Activated CD4-positive, alpha-beta T cell treated with anti-CD3 and anti-CD28 coated beads, Interleukin-2, amount 10 ng/mL, durations not matched to agents 7 days and 5 days (primary cell): ENCODE data around the gene GNA14. TPM values are rescaled to one million over a fixed set of nuclear protein-coding genes. Genes with fewer than 3 reads are reported as not detected.
A peak's percentile ranks its signal among the peaks of the same experiment; 100 is the strongest.
"Not testable (repeated sequence)": the region's sequence is repeated elsewhere in the genome, so short reads cannot be mapped to it uniquely, and the experiment has no call there.

Experiments
- CTCF ChIA-PET: fragments of 350-600 bp; sonication (Branson Sonifier 250); formaldehyde crosslinking; loops from one replicate; lab custom pipeline; 2021; ENCODE audit warnings: antibody characterized with exemption; lab: Charles Lee
- POLR2A ChIA-PET: fragments of 350-600 bp; sonication (Branson Sonifier 250); formaldehyde crosslinking; loops from one replicate; lab custom pipeline; 2021; ENCODE audit warnings: antibody characterized with exemption; lab: Charles Lee
- DNase-seq: peaks from one replicate; pipeline ENCODE4 v3.0.0-alpha.2; 2020
- H3K27ac Mint-ChIP-seq: one replicate; pipeline ENCODE4 v1.8.0; 2021; ENCODE audit warnings: mild to moderate bottlenecking, moderate library complexity, mixed read lengths
- H3K27me3 Mint-ChIP-seq: one replicate; pipeline ENCODE4 v1.8.0; 2021; ENCODE audit warnings: mixed read lengths
- H3K36me3 Mint-ChIP-seq: one replicate; pipeline ENCODE4 v1.8.0; 2021; ENCODE audit warnings: low read depth, mixed read lengths
- H3K4me1 Mint-ChIP-seq: one replicate; pipeline ENCODE4 v1.8.0; 2021; ENCODE audit warnings: mixed read lengths
- H3K4me3 Mint-ChIP-seq: one replicate; pipeline ENCODE4 v1.8.0; 2021; ENCODE audit warnings: mild to moderate bottlenecking, moderate library complexity, mixed read lengths
- H3K9me3 Mint-ChIP-seq: one replicate; pipeline ENCODE4 v1.8.0; 2021; ENCODE audit warnings: mixed read lengths
- total RNA-seq, 2 experiments: library from RNA; stranded (reverse); gene quantifications; one replicate each; pipeline ENCODE4 v1.2.3, GENCODE V29; 2021

Gene GNA14
- total RNA-seq, 2 experiments from 2014 or later = not detected

DNA sequence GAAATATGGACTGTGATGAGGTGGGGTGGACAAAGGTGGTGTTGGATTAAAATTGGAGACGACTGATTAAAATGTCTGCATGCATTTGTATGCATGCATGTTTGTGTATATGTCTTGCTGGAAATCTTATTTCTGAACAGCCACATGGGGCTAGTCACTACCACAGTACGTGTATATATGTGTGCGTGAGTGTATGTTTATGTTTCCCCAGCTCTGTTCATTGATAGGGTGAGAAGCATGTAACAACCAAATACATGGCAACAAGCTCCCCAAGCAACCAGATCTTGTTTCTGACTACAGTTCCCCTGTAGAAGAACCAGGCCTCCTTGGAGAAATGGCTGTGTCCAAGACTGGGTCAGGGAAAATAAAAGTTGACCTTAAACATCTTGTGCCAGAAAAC lies 139.7 kb downstream of the GNA14 start:
- Mint-ChIP-seq H3K4me1 (no peaks in the 10 kb centered on the region), H3K27ac (no peak overlapping the region), H3K4me3 (no peak overlapping the region), H3K36me3 (no peaks in the 10 kb centered on the region), H3K27me3 (no peaks in the 10 kb centered on the region), H3K9me3 (no peaks in the 10 kb centered on the region)
- POLR2A ChIA-PET = no interaction called here
- CTCF ChIA-PET = no interaction called here
- DNase-seq = no peak

DNA sequence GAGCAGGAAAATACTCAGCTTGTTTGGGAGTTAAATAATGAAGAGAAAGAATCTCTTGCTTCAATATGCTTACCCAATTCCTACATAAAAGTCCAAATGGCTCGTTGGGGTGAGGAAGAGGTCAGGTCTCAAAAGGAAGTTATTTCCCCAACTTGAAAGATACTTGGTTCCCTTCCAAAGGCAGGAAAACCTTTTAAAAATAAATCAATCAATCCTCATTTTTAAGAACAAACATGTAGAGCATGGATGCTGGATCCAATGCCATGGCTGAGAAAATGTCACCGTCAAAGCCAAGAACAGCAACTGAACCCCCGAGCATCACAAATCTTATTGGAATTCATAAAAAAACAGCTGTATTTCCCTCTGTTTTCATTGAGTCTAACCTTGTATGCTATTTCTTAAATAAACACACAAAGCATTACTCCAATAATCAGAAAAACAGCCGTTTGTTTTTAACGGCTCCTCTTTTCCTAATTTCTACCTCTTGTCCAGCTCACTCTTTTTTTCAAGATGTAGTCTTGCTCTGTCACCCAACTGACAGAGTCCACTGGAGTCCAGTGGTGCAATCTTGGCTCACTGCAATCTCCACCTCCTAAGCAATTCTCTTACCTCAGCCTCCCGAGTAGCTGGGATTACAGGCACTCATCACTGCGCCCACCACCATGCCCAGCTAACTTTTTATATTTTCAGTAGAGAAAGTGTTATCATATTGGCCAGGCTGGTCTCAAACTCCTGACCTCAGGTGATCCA lies 140.7 kb downstream of the GNA14 start:
- POLR2A ChIA-PET = no interaction called here

DNA sequence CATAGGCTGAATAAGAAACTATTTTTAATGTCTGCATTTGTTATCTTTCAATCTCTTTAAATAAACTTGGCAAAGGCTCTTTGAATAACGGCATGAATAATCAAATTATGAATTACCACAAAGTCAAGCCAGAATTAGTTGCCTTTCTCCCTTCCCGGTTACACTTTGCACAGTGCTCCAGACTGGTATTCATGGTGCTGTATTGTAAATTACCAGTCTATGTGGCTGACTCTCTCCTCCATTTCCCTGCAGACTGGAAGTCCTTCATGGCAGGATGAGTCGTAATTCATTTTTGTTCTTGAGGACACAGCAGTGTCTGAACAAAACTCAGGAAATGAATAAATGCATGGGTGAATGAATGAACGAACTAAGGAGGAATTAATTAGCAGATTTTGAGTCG lies 142.9 kb downstream of the GNA14 start:
- Mint-ChIP-seq H3K27me3 (no peaks in the 10 kb centered on the region), H3K27ac (no peak overlapping the region), H3K9me3 (no peaks in the 10 kb centered on the region), H3K4me1 (no peaks in the 10 kb centered on the region), H3K36me3 (no peaks in the 10 kb centered on the region), H3K4me3 (no peak overlapping the region)
- no peak for DNase-seq
- POLR2A ChIA-PET = no interaction called here
- CTCF ChIA-PET = no interaction called here

More for the DNA sequence above, 140.7 kb downstream of the GNA14 start:
- no peaks in the 10 kb centered on the region for H3K27me3 Mint-ChIP-seq
- DNase-seq = no peak
- H3K36me3 Mint-ChIP-seq = no peaks in the 10 kb centered on the region
- H3K4me1 Mint-ChIP-seq = no peaks in the 10 kb centered on the region
- CTCF ChIA-PET = no interaction called here
- H3K4me3 Mint-ChIP-seq = no peak overlapping the region
- H3K27ac Mint-ChIP-seq = no peak overlapping the region
- no peaks in the 10 kb centered on the region for H3K9me3 Mint-ChIP-seq

DNA sequence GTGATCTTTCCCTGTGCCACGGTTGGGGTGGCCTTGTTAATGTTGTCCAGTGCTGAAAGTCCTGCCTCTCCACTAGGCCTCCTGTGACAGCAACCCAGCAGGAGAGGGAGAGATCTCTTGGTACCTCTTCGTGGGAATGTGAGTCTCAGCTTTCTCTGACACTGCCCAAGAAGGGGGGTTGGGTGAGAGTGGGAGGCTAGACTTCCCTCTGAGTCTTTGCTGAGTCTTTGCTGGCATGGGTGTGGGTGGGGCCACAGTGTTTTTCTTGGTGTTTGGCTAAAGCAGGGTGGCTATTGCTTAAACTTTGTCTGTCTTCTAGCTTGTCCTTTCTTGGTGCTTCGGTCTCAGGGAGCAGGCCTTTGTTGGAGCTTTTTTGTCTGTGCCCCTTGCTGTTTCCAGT lies 145.6 kb downstream of the GNA14 start:
- Mint-ChIP-seq H3K4me1 (no peaks in the 10 kb centered on the region), H3K36me3 (no peaks in the 10 kb centered on the region), H3K9me3 (no peaks in the 10 kb centered on the region), H3K4me3 (no peak overlapping the region), H3K27ac (no peak overlapping the region), H3K27me3 (no peaks in the 10 kb centered on the region)
- POLR2A ChIA-PET = interaction anchor here (0.5 kb wide), 1 partner anchor 539 kb away, joined by 4 read pairs; no protein-coding TSS in a partner anchor
- CTCF ChIA-PET = interaction anchor here (0.6 to 1.6 kb wide), 2 partner anchors 12 to 180 kb away, joined by 3 read pairs; no protein-coding TSS in a partner anchor
- DNase-seq = no peak

DNA sequence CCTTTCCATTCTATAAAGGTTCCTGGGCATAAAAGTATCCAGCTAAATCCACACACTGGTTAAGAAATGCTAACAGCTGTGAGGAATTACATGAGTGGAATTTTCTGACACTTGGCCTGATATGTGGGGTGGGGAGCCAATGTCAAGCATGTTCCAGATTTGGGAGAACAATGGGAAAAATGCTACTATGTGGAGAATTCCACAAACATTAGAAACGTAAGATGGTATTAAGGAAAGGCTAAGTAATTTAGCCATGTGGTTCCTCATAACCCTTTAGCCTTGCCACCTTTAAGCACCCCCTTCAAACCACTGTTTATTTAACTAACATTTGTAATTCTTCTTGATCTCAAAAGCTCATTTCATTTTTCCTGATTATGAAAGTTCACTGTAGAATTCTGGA lies 149.2 kb downstream of the GNA14 start:
- Mint-ChIP-seq H3K4me3 (no peak overlapping the region), H3K4me1 (no peaks in the 10 kb centered on the region), H3K9me3 (no peaks in the 10 kb centered on the region), H3K27me3 (peaks cover 8% of the 10 kb centered on the region), H3K36me3 (no peaks in the 10 kb centered on the region), H3K27ac (no peak overlapping the region)
- CTCF ChIA-PET = interaction anchor here (1.9 kb wide), 1 partner anchor 9 kb away, joined by 5 read pairs; no protein-coding TSS in a partner anchor
- DNase-seq = no peak
- POLR2A ChIA-PET = no interaction called here

DNA sequence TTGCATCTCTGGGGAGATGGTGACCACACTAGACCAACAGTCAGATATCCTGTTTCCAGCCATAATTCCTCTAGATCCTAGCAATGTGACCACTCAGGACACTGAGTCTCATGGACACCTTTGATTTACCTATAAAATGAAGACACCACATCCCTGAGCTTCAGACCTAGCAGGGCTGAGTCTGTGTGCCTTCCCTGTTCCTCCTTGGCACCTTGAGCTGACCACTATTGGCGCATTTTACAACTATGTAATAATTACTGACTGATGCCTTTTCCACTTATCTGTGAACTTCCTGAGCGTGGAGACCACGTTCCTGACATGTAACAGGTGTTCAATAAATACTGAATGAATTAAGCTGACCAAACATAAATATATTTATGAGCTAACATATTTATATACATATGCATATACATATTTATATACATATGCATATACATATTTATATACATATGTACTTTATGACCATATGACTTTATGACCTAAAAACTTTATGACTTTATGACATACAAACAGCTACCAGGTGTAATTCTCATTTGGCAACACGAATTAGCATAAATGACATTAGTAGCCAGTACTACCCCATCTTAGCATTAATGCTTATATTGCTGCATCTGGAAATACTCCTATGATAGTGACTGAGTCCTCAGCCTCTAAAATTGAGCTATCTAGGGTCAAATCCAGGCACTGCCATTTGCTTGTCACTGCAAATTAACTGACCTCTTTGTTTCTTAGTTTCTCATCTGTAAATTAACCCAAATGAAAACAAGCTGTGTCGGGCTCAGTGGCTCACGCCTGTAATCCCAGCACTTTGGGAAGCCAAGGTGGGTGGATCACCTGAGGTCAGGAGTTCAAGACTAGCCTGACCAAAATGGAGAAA lies 150.6 kb downstream of the GNA14 start:
- Mint-ChIP-seq H3K27ac (no peak overlapping the region), H3K27me3 (peaks cover 10% of the 10 kb centered on the region)
- CTCF ChIA-PET = interaction anchor here (1.0 to 1.9 kb wide), 2 partner anchors 8 to 20 kb away, joined by 3 to 5 read pairs; no protein-coding TSS in a partner anchor

DNA sequence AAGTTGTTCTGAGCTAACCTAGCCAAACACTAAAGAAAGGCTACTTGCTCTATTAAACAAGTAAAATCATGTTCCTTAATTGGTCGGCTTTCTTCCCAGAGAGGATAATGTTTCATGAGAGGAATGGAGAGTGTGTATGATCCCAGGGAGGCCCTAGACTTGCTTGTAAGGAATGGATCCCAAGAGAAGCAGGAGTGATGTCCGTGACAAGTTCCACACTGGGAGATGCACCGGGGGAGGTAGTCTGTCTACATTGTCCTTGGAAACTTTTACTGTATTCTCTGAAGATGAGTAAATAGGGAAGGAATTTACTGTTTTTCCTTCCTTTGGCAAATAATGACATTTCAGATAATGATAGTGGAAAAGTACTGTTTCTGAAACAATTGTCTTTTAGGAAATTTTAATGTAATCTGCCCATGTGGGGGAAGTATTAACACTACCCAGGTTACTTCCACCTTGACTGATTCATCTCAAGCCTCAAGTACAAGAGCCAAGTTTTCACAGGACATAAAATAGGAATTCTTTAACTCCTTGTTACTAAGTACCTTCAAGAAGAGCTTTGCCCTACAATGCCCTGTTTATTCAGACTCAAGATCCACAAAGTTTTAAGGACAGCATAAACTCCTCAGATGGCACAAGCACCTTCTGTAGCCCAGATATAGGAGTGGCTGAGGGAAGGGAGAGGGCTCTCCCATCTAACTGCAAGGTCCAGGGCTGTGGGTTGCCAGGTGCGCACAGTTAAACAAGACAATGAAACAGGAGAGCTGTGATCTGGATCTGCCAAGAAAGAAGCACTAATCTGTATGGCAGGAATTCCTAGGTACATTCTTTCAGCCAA lies 152.1 kb downstream of the GNA14 start:
- ChIA-PET POLR2A (interaction anchor here (0.7 kb wide), 1 partner anchor 9 kb away, joined by 3 read pairs; no protein-coding TSS in a partner anchor), CTCF (no interaction called here)
- Mint-ChIP-seq H3K4me1 (no peaks in the 10 kb centered on the region), H3K9me3 (peaks cover 3% of the 10 kb centered on the region), H3K4me3 (no peak overlapping the region), H3K36me3 (no peaks in the 10 kb centered on the region), H3K27ac (no peak overlapping the region), H3K27me3 (peaks cover 12% of the 10 kb centered on the region)
- no peak for DNase-seq

More for the DNA sequence above, 150.6 kb downstream of the GNA14 start:
- no peaks in the 10 kb centered on the region for H3K4me1 Mint-ChIP-seq
- H3K36me3 Mint-ChIP-seq = no peaks in the 10 kb centered on the region
- no peak for DNase-seq
- H3K9me3 Mint-ChIP-seq = no peaks in the 10 kb centered on the region
- no peak overlapping the region for H3K4me3 Mint-ChIP-seq
- POLR2A ChIA-PET = no interaction called here

DNA sequence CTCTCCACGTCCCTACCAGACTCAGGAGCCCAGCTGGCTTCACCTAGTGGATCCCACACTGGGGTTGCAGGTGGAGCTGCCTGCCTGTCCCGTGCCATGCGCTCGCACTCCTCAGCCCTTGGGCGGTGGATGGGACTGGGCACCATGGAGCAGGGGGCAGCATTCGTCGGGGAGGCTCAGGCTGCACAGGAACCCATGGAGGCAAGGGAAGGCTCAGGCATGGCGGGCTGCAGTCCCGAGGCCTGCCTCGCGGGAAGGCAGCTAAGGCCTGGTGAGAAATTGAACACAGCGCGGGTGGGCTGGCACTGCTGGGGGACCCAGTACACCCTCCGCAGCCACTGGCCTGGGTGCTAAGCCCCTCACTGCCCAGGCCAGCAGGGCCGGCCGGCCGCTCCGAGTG lies 157.8 kb downstream of the GNA14 start:
- DNase-seq, H3K9me3 Mint-ChIP-seq, H3K27me3 Mint-ChIP-seq, POLR2A ChIA-PET, H3K4me3 Mint-ChIP-seq, H3K36me3 Mint-ChIP-seq, H3K27ac Mint-ChIP-seq: not testable (repeated sequence)
- H3K4me1 Mint-ChIP-seq = peaks cover 17% of the 10 kb centered on the region
- CTCF ChIA-PET = interaction anchor here (1.1 to 2.4 kb wide), 3 partner anchors 8 to 57 kb away, joined by 3 to 14 read pairs (median 5); no protein-coding TSS in a partner anchor

DNA sequence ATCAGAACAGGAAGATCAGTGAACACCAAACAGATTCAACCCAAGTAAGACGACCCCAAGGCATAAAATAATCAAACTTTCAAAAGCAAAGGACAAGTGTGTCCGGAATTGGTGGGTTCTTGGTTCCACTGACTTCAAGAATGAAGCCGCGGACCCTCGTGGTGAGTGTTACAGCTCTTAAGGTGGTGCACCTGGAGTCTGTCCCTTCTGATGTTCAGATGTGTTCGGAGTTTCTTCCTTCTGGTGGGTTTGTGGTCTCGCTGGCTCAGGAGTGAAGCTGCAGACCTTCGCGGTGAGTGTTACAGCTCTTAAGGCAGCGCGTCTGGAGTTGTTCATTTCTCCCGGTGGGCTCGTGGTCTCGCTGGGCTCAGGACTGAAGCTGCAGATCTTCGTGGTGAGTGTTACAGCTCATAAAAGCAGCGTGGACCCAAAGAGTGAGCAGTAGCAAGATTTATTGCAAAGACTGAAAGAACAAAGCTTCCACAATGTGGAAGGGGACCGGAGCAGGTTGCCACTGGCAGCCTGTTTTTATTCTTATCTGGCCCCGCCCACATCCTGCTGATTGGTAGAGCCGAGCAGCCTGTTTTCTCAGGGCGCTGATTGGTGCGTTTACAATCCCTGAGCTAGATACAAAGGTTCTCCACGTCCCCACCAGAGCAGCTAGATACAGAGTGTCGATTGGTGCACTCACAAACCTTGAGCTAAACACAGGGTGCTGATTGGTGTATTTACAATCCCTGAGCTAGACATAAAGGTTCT lies 158.5 kb downstream of the GNA14 start:
- H3K36me3 Mint-ChIP-seq, H3K9me3 Mint-ChIP-seq, POLR2A ChIA-PET, H3K27me3 Mint-ChIP-seq, DNase-seq: not testable (repeated sequence)
- H3K4me1 Mint-ChIP-seq = peaks cover 17% of the 10 kb centered on the region
- peak overlapping the region; percentile 60 for H3K4me3 Mint-ChIP-seq
- CTCF ChIA-PET = interaction anchor here (0.6 to 2.4 kb wide), 6 partner anchors 9 to 704 kb away, joined by 3 to 14 read pairs (median 4); no protein-coding TSS in a partner anchor
- H3K27ac Mint-ChIP-seq = peak overlapping the region; percentile 42

DNA sequence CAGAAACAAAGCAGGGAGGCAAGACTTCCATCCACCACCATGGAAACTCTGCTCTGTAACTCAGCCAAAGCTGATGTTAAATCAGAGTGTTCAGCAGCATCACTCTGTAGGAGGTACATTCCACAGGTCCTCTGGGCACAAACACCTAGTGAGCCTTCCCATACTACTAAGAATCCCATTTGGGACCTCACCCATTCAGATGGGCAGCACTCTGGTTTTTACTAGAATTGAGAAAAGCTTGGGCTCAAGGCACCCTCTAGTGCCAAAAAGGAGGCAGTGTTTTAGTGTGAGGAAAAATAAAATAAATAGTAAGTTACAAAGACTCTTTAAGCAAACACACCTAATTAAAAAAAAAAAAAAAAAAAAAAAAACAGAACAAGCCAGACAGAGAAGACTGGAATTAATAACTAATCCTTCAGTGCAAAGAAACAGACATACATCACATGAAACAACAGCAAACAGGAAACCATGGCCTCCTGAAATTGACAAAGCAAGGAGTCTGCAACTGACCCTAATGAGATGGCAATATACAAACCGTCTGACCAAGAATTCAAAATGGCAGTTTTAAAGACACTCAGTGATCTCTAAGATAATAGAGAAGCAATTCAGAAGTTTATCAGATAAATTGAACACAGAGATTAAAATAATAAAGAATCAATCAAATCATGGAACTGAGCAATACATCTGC lies 159.5 kb downstream of the GNA14 start:
- CTCF ChIA-PET = interaction anchor here (0.6 to 2.4 kb wide), 7 partner anchors 12 to 705 kb away, joined by 3 to 14 read pairs (median 3); no protein-coding TSS in a partner anchor
- Mint-ChIP-seq H3K36me3 (peaks cover 9% of the 10 kb centered on the region), H3K9me3 (peaks cover 10% of the 10 kb centered on the region), H3K4me1 (peaks cover 17% of the 10 kb centered on the region), H3K27me3 (peaks cover 4% of the 10 kb centered on the region), H3K27ac (no peak overlapping the region), H3K4me3 (no peak overlapping the region)
- POLR2A ChIA-PET = no interaction called here
- peak; percentile 18 for DNase-seq

DNA sequence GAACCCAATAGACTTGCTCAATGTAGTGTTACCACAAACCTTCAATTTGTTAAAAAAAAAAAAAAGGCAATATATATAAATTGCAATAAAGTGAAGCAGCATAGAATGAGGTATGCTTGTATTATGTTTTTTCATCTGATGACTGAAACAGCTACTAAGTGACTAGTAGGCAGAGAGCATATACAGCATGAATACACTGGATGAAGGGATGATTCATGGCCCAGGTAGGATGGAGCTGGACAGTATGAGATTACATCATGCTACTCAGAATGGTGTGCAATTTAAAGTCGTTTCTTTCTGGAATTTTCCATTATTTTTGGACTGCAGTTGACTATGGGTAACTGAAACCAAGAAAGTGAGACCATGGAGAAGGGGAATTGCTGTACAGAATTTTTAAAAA lies 161.2 kb downstream of the GNA14 start:
- DNase-seq = no peak
- H3K27me3 Mint-ChIP-seq = peaks cover 2% of the 10 kb centered on the region
- H3K4me1 Mint-ChIP-seq = peaks cover 17% of the 10 kb centered on the region
- H3K36me3 Mint-ChIP-seq = peaks cover 9% of the 10 kb centered on the region
- CTCF ChIA-PET = interaction anchor here (0.6 to 1.8 kb wide), 8 partner anchors 13 to 336 kb away, joined by 3 to 5 read pairs (median 4); no protein-coding TSS in a partner anchor
- no peak overlapping the region for H3K4me3 Mint-ChIP-seq
- peaks cover 10% of the 10 kb centered on the region for H3K9me3 Mint-ChIP-seq
- H3K27ac Mint-ChIP-seq = no peak overlapping the region
- POLR2A ChIA-PET = interaction anchor here (0.6 kb wide), 1 partner anchor 9 kb away, joined by 3 read pairs; no protein-coding TSS in a partner anchor
